Measurements from ENCODE around the gene RNU6-1.

The RNU6-1 gene

DNA sequence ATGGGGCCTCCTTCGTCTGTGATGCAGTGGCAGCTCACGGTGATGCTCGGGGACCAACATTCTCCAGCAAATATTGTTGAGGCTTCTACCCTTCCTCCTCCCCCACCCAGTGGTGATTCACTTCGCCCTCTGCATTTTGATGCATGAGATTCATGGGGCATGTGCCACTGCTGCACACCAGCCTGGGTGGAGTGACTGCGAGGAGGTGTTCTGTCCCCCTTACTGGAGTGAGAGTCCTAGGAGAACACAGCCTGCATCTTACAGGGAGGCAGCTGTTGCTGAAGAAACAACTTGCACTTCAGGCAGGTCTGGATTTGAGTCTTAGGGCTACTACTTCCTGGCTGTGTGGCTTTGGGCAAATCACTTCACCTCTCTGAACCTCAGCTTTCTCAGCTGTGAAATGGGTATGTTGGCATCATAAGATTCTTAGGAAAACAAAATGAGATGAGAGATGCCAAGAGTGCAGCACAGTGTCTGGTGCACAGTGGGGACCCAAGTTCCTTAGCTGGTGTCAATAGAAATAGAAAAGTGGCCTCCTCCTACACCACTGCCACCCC, 24.7 kb downstream of the RNU6-1 start:
- Histone ChIP-seq H3K4me3 (ENCODE audit: low read depth in 1 of 2, low read length in 2 of 2) (no peak overlapping the region), H3K27ac (ENCODE audit: low read depth, low read length) (no peak overlapping the region), H3K4me1 (ENCODE audit: insufficient read depth, low read length) (no peaks in the 10 kb centered on the region), H3K36me3 (ENCODE audit: insufficient read depth, low read length) (no peaks in the 10 kb centered on the region), H3K9ac (ENCODE audit: low read length) (no peak overlapping the region), H3K27me3 (ENCODE audit: control insufficient read depth in 1 of 2, insufficient read depth in 2 of 2, low read length in 2 of 2) (peaks cover 10 to 16% of the 10 kb centered on the region in 2 donors), H3K9me3 (ENCODE audit: low read length) (no peaks in the 10 kb centered on the region)

- H3K4me1 ChIP-seq (ENCODE audit: insufficient read depth, low read length) = no peaks in the 10 kb centered on the region
- no peaks in the 10 kb centered on the region for H3K9me3 ChIP-seq (ENCODE audit: low read length)
- H3K9ac ChIP-seq (ENCODE audit: low read length) = no peak overlapping the region
- no peaks in the 10 kb centered on the region for H3K36me3 ChIP-seq (ENCODE audit: insufficient read depth, low read length)
- peaks cover 0 to 3% of the 10 kb centered on the region in 2 donors for H3K27me3 ChIP-seq (ENCODE audit: control insufficient read depth in 1 of 2, insufficient read depth in 2 of 2, low read length in 2 of 2)
- no peak overlapping the region for H3K4me3 ChIP-seq (ENCODE audit: low read depth in 1 of 2, low read length in 2 of 2)
- no peak overlapping the region for H3K27ac ChIP-seq (ENCODE audit: low read depth, low read length)
Measured at GRCh38 chr15:67813104-67813634, 26.7 kb downstream of the RNU6-1 start.

DNA sequence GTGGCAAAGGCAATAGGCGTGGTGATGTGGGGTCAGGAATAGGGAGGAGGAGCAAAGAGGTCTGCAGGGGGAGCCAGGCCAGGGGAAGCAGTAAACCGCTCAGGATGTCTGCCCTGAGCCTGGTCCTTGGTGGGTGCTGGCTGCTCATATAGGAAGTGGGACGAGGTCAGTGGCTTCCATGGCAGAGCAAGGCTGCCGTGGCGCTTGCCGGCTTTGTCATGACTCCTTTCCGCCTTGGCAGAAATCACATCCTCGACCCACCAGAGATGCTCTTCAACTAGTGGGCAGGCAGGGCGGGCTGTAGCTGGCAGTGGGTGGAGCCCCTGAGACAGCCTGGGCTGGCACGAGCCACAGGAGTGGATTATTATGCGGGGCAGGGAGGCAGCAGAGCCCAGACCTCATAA, 27.6 kb downstream of the RNU6-1 start:
- Histone ChIP-seq H3K27me3 (ENCODE audit: control insufficient read depth in 1 of 2, insufficient read depth in 2 of 2, low read length in 2 of 2) (no peaks in the 10 kb centered on the region), H3K36me3 (ENCODE audit: insufficient read depth, low read length) (no peaks in the 10 kb centered on the region), H3K4me1 (ENCODE audit: insufficient read depth, low read length) (no peaks in the 10 kb centered on the region), H3K27ac (ENCODE audit: low read depth, low read length) (no peak overlapping the region), H3K9ac (ENCODE audit: low read length) (no peak overlapping the region), H3K9me3 (ENCODE audit: low read length) (no peaks in the 10 kb centered on the region), H3K4me3 (ENCODE audit: low read depth in 1 of 2, low read length in 2 of 2) (no peak overlapping the region)

DNA sequence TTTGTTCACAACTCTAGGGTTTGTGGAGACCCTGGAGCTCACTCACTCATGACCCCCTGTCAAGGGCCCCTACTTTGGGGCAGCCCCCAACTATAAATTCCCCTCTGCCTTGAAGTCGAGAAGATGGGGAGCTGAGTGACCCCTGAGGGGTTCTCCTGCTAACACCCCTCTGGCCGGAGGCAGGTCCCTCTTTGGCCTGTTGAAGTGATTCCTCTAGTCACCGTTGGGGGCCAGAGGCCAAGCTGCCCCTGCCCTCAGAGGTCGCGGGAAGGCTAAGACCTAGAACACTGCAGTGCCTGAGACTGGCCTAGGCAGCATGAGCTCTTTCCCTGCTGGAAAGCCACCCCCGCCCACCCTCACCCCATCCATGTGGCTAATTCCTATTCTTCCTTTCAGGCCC, 30.0 kb downstream of the RNU6-1 start:
- H3K9me3 ChIP-seq (ENCODE audit: low read length) = no peaks in the 10 kb centered on the region
- H3K4me1 ChIP-seq (ENCODE audit: insufficient read depth, low read length) = no peaks in the 10 kb centered on the region
- no peak overlapping the region for H3K9ac ChIP-seq (ENCODE audit: low read length)
- no peak overlapping the region for H3K27ac ChIP-seq (ENCODE audit: low read depth, low read length)
- H3K27me3 ChIP-seq (ENCODE audit: control insufficient read depth in 1 of 2, insufficient read depth in 2 of 2, low read length in 2 of 2) = no peaks in the 10 kb centered on the region
- H3K36me3 ChIP-seq (ENCODE audit: insufficient read depth, low read length) = no peaks in the 10 kb centered on the region
- no peak overlapping the region for H3K4me3 ChIP-seq (ENCODE audit: low read depth in 1 of 2, low read length in 2 of 2)

DNA sequence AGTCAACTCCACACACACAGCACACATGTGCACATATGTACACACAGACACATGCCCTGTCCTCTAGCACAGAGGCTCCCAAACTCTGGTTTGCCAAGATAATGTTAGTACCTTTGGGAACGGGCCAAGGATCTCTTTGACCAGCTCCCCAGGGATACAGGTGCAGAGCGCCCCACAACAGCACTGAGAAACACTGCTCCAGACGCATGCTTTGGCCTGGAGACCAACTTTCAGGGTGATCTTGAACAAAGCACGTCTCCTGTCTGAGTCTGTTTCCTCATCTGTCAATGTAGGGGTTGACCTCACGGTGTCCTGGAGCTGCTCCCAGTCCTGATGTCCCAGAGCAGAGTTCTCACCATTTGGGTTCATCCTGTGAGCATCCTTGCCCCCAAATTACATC, 30.4 kb downstream of the RNU6-1 start:
- Histone ChIP-seq H3K27ac (ENCODE audit: low read depth, low read length) (no peak overlapping the region), H3K9me3 (ENCODE audit: low read length) (no peaks in the 10 kb centered on the region), H3K9ac (ENCODE audit: low read length) (no peak overlapping the region), H3K4me3 (ENCODE audit: low read depth in 1 of 2, low read length in 2 of 2) (no peak overlapping the region), H3K36me3 (ENCODE audit: insufficient read depth, low read length) (no peaks in the 10 kb centered on the region), H3K4me1 (ENCODE audit: insufficient read depth, low read length) (no peaks in the 10 kb centered on the region), H3K27me3 (ENCODE audit: control insufficient read depth in 1 of 2, insufficient read depth in 2 of 2, low read length in 2 of 2) (no peaks in the 10 kb centered on the region)

DNA sequence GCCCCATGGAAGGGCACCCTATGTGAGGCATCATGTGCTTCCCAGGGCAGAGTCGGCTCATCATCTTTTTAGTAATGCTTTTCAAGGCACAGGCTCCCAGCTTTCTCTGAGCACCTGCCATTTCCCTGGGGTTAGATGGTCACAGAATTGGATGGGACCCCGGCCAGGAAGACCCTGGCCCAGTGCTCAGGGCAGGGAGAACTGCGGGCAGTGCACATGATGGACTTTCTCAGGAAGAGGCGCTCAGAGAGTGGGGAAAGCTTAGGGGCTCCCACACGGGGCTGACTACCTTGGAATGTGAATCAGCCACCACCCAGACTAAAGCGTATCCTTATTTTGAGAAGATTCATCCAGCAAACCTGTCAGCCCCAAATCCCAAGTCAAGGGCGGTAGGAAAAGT, 31.0 kb downstream of the RNU6-1 start:
- no peaks in the 10 kb centered on the region for H3K36me3 ChIP-seq (ENCODE audit: insufficient read depth, low read length)
- no peak overlapping the region for H3K27ac ChIP-seq (ENCODE audit: low read depth, low read length)
- no peak overlapping the region for H3K4me3 ChIP-seq (ENCODE audit: low read depth in 1 of 2, low read length in 2 of 2)

GRCh38 chr15:67807836-67808235, 32.0 kb downstream of the RNU6-1 start:
- Histone ChIP-seq H3K36me3 (ENCODE audit: insufficient read depth, low read length) (no peaks in the 10 kb centered on the region), H3K9ac (ENCODE audit: low read length) (no peak overlapping the region), H3K4me1 (ENCODE audit: insufficient read depth, low read length) (no peaks in the 10 kb centered on the region), H3K27ac (ENCODE audit: low read depth, low read length) (no peak overlapping the region), H3K27me3 (ENCODE audit: control insufficient read depth in 1 of 2, insufficient read depth in 2 of 2, low read length in 2 of 2) (no peaks in the 10 kb centered on the region), H3K4me3 (ENCODE audit: low read depth in 1 of 2, low read length in 2 of 2) (no peak overlapping the region), H3K9me3 (ENCODE audit: low read length) (no peaks in the 10 kb centered on the region)

More for the DNA sequence above, 31.0 kb downstream of the RNU6-1 start:
- Histone ChIP-seq H3K9me3 (ENCODE audit: low read length) (no peaks in the 10 kb centered on the region), H3K4me1 (ENCODE audit: insufficient read depth, low read length) (no peaks in the 10 kb centered on the region), H3K9ac (ENCODE audit: low read length) (no peak overlapping the region), H3K27me3 (ENCODE audit: control insufficient read depth in 1 of 2, insufficient read depth in 2 of 2, low read length in 2 of 2) (no peaks in the 10 kb centered on the region)

GRCh38 chr15:67807141-67807540, 32.7 kb downstream of the RNU6-1 start:
- Histone ChIP-seq H3K9ac (ENCODE audit: low read length) (no peak overlapping the region), H3K9me3 (ENCODE audit: low read length) (no peaks in the 10 kb centered on the region), H3K27me3 (ENCODE audit: control insufficient read depth in 1 of 2, insufficient read depth in 2 of 2, low read length in 2 of 2) (no peaks in the 10 kb centered on the region), H3K36me3 (ENCODE audit: insufficient read depth, low read length) (no peaks in the 10 kb centered on the region), H3K27ac (ENCODE audit: low read depth, low read length) (no peak overlapping the region), H3K4me1 (ENCODE audit: insufficient read depth, low read length) (no peaks in the 10 kb centered on the region), H3K4me3 (ENCODE audit: low read depth in 1 of 2, low read length in 2 of 2) (no peak overlapping the region)

- Histone ChIP-seq H3K4me1 (ENCODE audit: insufficient read depth, low read length) (no peaks in the 10 kb centered on the region), H3K9me3 (ENCODE audit: low read length) (no peaks in the 10 kb centered on the region), H3K9ac (ENCODE audit: low read length) (no peak overlapping the region), H3K27me3 (ENCODE audit: control insufficient read depth in 1 of 2, insufficient read depth in 2 of 2, low read length in 2 of 2) (no peaks in the 10 kb centered on the region), H3K27ac (ENCODE audit: low read depth, low read length) (no peak overlapping the region), H3K36me3 (ENCODE audit: insufficient read depth, low read length) (no peaks in the 10 kb centered on the region), H3K4me3 (ENCODE audit: low read depth in 1 of 2, low read length in 2 of 2) (no peak overlapping the region)
Measured at GRCh38 chr15:67806536-67806935, 33.3 kb downstream of the RNU6-1 start.

GRCh38 chr15:67805666-67806516, 34.0 kb downstream of the RNU6-1 start:
- no peaks in the 10 kb centered on the region for H3K36me3 ChIP-seq (ENCODE audit: insufficient read depth, low read length)
- H3K9me3 ChIP-seq (ENCODE audit: low read length) = no peaks in the 10 kb centered on the region
- no peak overlapping the region for H3K4me3 ChIP-seq (ENCODE audit: low read depth in 1 of 2, low read length in 2 of 2)
- no peaks in the 10 kb centered on the region for H3K27me3 ChIP-seq (ENCODE audit: control insufficient read depth in 1 of 2, insufficient read depth in 2 of 2, low read length in 2 of 2)
- H3K4me1 ChIP-seq (ENCODE audit: insufficient read depth, low read length) = no peaks in the 10 kb centered on the region
- H3K27ac ChIP-seq (ENCODE audit: low read depth, low read length) = no peak overlapping the region
- H3K9ac ChIP-seq (ENCODE audit: low read length) = no peak overlapping the region

- no peak overlapping the region for H3K27ac ChIP-seq (ENCODE audit: low read depth, low read length)
- H3K9me3 ChIP-seq (ENCODE audit: low read length) = no peaks in the 10 kb centered on the region
- no peak overlapping the region for H3K9ac ChIP-seq (ENCODE audit: low read length)
- no peaks in the 10 kb centered on the region for H3K4me1 ChIP-seq (ENCODE audit: insufficient read depth, low read length)
- H3K36me3 ChIP-seq (ENCODE audit: insufficient read depth, low read length) = no peaks in the 10 kb centered on the region
- H3K4me3 ChIP-seq (ENCODE audit: low read depth in 1 of 2, low read length in 2 of 2) = no peak overlapping the region
- no peaks in the 10 kb centered on the region for H3K27me3 ChIP-seq (ENCODE audit: control insufficient read depth in 1 of 2, insufficient read depth in 2 of 2, low read length in 2 of 2)
Measured at GRCh38 chr15:67805008-67805665, 34.7 kb downstream of the RNU6-1 start.
